ENCODE measurements around the gene ABHD12.
"Not testable (repeated sequence)": the region's sequence is repeated elsewhere in the genome, so short reads cannot be mapped to it uniquely, and the experiment has no call there.

ABHD12 gene

GRCh38 chr20:25320035-25320800 is 70.4 kb downstream of the ABHD12 start:
- DNase-seq, result no peak

- DNase-seq, result no peak
These were observed 71.2 kb downstream of the ABHD12 start for GRCh38 chr20:25319241-25320034.

DNA sequence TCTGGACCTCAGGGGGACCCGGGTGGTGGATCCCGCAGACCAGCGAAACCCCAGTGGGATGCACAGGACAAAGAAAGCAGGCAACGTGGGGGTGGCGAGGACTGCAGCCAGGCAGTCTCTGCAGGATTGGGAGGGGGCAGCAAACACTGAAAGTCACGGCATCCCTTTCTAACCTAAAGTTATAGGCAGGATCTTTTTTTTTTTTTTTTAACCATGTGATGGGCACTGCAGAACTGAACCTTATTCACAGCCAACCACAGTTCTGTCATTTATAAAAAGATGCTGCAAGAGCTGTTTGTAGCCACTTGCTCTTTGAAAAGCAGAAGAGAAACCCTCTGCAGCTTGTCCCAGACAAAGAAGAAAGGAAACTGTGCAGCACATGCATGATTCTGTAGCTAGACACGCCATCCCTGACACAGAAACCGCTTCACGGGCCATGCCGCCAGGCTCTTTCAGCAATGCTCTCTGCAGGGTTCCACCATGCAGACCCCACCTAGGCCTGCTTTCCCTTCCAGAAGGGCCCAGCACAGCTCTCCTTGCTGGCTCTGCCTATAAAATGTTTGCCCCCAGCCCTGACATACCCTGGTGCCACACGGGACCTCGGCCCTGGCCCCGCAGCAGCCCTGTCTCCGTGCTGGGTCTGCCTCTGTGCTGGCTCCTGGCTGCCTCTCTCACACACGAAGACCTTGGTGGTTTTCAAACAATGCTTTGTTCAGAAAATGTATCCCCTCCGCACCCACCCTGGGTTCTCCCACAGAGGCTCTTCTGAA is 72.0 kb downstream of the ABHD12 start:
- peak; percentile 17 for DNase-seq

DNA sequence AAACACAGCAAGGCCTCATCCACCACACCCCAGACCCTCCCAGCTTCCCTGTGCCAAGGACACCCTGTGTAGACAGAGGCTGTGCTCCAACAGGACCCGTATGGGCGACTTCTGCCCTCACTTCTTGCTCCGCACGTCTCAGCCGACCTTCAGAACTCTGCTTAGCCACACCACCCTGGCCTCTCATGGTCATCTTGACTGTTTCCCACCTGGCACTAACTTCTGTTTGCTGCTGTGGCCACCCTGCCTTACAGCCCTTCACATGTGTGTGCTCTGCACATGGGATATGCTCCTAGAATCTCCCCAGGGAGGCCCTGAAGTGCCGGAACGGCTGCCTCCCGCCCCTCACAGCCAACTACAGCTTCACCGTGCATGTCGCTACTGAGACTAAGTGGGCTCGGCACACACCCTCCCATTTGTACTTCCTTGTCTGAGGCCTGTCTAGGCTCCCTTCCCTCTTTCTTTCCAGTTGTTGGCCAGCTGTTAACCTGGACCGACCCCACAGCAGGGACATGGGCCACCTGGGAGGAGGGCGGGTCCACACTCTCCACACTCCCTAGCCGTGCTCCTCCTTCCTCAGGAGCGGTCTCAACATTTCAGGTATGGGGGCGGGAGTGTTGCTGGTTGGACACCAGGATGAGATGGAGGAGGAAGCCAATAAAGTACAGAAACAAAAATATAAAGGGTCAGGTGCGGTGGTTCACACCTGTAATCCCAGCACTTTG is 73.1 kb downstream of the ABHD12 start:
- DNase-seq, result no peak

- no peak for DNase-seq
These were observed 74.0 kb downstream of the ABHD12 start for GRCh38 chr20:25316506-25317190.

DNA sequence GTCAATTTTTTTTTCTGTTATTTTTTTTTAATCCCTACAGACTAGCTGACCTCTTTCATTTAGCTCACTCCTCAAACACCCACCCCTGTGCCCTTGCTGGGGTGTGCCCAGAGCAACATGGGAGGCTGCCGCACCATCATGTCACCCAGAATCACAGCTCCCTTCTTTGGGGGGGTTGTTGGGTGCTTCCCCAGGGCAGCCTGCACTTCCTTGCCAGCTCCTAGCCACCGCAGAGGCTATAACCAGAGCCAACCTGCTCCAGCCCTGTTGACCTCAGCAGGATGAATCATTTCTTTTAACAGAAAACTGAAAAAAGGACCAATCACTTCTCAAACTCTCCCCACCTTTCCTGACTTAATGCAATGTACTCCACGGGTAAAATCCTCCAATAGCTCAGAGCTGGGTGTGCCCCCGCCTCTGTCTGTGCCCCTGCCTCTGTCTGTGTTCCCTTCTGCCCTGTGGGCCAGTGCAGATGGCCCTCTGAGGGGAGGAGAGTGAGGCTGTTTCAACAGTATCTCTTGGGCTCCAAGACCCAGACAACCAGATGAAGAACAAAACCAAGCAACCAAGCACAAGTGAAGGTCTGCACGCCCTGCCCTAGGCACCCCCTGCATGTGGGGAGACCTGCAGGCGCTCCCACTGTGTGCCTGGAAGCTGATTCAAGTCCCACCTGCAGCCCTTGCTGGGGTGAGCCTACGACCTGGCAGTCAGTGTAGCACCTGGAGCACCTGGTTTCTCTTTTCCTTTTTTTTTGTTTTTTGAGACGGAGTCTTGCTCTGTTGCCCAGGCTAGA is 75.0 kb downstream of the ABHD12 start:
- DNase-seq, result no peak

GRCh38 chr20:25314497-25315417 is 75.9 kb downstream of the ABHD12 start:
- DNase-seq, result no peak

DNA sequence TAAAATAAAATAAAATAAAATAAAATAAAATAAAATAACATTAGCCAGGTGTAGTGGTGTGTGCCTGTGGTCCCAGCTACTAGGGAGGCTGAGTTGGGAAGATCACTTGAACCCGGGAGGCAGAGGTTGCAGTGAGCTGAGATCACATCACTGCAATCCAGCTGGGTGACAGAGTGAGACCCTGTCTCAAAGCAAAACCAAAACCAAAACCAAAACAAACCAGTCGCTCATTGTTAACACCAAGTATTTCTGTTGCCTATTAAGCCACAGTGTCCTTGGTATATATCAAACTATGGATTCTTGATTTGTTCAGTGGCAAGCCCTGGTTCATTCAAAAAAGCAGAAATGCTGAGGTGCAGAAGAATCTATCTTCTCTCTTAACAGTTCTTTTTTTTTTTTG is 77.0 kb downstream of the ABHD12 start:
- DNase-seq, result no peak

DNA sequence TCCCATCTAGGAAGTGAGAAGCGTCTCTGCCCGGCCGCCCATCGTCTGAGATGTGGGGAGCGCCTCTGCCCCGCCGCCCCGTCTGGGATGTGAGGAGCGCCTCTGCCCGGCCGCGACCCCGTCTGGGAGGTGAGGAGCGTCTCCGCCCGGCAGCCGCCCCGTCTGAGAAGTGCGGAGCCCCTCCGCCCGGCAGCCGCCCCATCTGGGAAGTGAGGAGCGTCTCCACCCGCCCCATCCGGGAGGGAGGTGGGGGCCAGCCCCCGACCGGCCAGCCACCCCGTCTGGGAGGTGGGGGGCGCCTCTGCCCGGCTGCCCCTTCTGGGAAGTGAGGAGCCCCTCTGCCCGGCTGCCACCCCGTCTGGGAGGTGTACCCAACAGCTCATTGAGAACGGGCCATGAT is 77.9 kb downstream of the ABHD12 start:
- not testable (repeated sequence) for DNase-seq

GRCh38 chr20:25310921-25311728 is 79.5 kb downstream of the ABHD12 start:
- no peak for DNase-seq

DNA sequence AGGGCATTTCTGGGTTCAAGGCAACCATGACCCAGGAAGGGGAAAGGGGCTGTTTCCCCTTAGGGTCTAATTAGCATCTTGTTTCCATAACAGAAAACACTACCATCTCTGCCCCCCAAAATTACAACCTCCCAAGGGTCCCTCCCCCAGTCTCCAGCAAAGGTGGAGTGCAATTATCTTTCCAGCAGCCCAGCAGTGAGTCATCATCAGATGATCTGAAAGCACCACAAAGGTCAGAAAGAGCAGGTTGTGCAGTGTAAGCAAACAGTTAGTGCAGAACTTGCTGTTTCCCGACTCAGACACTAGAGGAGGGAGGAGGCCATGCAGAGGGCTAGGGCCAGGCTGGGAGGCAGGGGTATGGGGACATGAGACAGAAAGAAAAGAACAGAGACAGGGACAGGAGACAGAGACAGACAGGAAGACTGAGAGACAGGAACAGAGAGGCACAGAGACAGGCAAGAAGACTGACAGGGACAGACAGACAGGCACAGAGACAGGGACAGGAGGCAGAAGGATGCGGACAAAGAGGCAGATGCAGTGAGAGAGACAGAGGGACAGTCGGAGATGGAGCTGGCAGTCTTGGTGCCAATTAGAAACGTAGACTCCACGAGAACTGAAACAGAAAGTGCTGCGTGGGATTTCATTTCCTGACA is 80.2 kb downstream of the ABHD12 start:
- DNase-seq, result peak; percentile 47

- no peak for DNase-seq
These were observed 81.0 kb downstream of the ABHD12 start for GRCh38 chr20:25309395-25310267.

GRCh38 chr20:25308671-25309394 is 81.8 kb downstream of the ABHD12 start:
- no peak for DNase-seq

DNA sequence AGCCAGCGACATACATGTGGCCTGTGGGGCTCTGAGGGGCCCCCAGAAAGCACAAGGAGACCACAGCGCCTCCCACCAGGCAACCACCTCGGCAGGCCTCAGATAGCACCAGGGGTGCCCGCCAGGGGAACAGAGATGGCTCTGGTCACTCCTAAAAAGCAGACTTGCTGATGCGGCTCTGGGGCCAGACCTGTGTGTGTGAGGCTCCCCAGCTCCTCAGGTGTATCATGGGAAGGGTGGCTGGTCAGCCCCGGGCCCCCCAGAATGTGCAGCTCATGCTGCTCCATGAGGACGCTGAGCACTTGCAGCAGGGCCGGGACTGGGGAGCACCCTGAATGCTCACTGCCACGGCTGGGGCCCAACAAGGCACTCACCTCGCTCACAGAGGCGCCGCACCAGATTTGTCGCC is 82.5 kb downstream of the ABHD12 start:
- no peak for DNase-seq

DNA sequence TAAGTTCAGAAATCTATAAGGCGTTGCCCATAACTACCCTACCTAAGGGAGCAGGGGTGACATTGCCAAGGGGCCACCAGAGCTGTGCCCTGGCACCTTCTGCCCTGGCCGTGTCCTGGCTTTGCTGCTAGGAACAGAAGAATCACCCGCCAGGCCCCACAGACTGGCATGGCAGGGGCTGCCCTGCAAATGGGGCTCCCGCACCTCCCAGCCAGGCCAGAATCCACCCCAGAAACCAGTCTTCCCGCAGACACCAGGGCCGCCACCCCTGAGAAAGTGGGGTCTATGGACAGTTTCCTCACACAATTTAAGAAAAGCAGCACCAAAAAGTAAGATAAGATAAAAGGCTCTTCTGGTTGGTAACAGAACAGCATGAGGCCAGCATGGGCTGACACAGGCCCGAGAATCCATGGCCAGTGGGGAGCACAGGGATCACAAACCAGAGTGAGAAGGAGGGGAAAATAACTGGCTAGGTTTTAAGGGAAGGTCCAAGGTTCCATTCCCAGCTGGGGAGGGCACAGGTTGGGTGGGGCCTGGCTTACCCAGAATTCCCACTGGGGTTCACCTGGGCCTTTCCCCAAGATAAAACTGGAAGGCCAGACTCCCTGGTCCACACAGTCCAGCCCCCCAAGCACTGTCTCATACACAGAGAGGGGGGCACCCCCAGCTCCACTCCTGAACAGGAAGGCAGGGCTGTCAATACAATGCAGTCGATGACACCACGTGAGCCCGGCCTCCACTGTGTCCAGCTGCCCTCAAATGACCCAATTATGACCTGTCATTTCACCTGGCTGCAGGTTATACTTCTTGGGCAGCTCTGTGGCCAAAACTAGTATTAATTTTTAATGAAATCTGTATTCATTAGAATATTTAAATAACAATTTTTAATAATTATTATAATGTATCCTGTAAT is 83.4 kb downstream of the ABHD12 start:
- no peak for DNase-seq

DNA sequence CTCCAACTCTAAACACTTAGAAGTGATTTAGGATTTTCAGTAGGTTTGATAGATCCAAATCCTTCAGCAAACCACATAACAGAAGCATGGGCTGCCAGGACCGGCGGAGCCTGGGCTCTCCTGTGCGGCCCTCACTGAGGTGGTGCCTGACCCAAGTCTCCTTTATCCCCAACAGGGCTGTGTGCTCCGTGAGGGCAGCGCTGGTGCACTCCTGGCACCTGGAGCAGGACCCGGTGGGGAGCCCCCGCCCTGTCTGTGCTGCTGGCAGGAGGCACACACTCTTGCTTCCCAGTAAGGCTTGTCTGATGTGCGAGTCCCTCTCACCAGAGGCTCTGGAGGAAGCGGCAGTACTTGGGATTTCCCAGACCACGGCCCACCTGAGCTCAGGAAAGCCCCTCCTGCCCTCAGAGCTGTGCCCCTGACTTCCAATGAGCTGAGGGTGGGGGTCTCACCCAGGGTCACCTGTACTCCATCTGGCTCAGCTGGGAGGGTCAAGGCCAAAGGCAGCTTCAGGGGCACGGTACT is 86.5 kb downstream of the ABHD12 start:
- DNase-seq, result no peak
